ENCODE measurements around the gene ENKD1.

ENKD1 gene

GRCh38 chr16:67663151-67663876, 3.2 kb downstream of the ENKD1 start:
- TF ChIP-seq ZNF274 (IDR thresholded peaks at IDR 0.05; ENCODE audit: low read depth, low read length) = no peak
- H3K4me3 ChIP-seq (ENCODE audit: low read length) = no peak overlapping the region

- no peak for TF ChIP-seq ZNF274 (IDR thresholded peaks at IDR 0.05; ENCODE audit: low read depth, low read length)
- no peak overlapping the region for H3K4me3 ChIP-seq (ENCODE audit: low read length)
Observed at GRCh38 chr16:67662653-67663010, 3.9 kb downstream of the ENKD1 start.

GRCh38 chr16:67661886-67662652, 4.5 kb downstream of the ENKD1 start:
- TF ChIP-seq ZNF274 (IDR thresholded peaks at IDR 0.05; ENCODE audit: low read depth, low read length) = no peak
- H3K4me3 ChIP-seq (ENCODE audit: low read length) = no peak overlapping the region

- no peak for TF ChIP-seq ZNF274 (IDR thresholded peaks at IDR 0.05; ENCODE audit: low read depth, low read length)
- H3K4me3 ChIP-seq (ENCODE audit: low read length) = peak overlapping the region; percentile 50; the same call in 1 of the 2 replicates
Observed at GRCh38 chr16:67661101-67661761, 5.3 kb downstream of the ENKD1 start.

GRCh38 chr16:67660564-67661028, 6.0 kb downstream of the ENKD1 start, which contains the start of gene PARD6A:
PARD6A (plus strand) TSS chr16:67660960; CDS start chr16:67661039, 79 bp downstream.
- peak within 1 kb of the TSS; percentile 64 for H3K4me3 ChIP-seq (ENCODE audit: low read length)
- TF ChIP-seq ZNF274 (IDR thresholded peaks at IDR 0.05; ENCODE audit: low read depth, low read length) = no peak

GRCh38 chr16:67659675-67660563, 6.6 kb downstream of the ENKD1 start, which contains the start of gene ACD:
ACD (minus strand) TSS chr16:67660260; CDS start chr16:67660220, 40 bp downstream.
- no peak for TF ChIP-seq ZNF274 (IDR thresholded peaks at IDR 0.05; ENCODE audit: low read depth, low read length)
- H3K4me3 ChIP-seq (ENCODE audit: low read length) = peak within 1 kb of the TSS; percentile 64

GRCh38 chr16:67658849-67659674, 7.5 kb downstream of the ENKD1 start:
- TF ChIP-seq ZNF274 (IDR thresholded peaks at IDR 0.05; ENCODE audit: low read depth, low read length) = no peak
- H3K4me3 ChIP-seq (ENCODE audit: low read length) = peak overlapping the region; percentile 64; the same call in 1 of the 2 replicates

GRCh38 chr16:67657751-67658518, 8.6 kb downstream of the ENKD1 start:
- no peak overlapping the region for H3K4me3 ChIP-seq (ENCODE audit: low read length)
- no peak for TF ChIP-seq ZNF274 (IDR thresholded peaks at IDR 0.05; ENCODE audit: low read depth, low read length)

GRCh38 chr16:67657017-67657608, 9.4 kb downstream of the ENKD1 start:
- TF ChIP-seq ZNF274 (IDR thresholded peaks at IDR 0.05; ENCODE audit: low read depth, low read length) = no peak
- no peak overlapping the region for H3K4me3 ChIP-seq (ENCODE audit: low read length)

- TF ChIP-seq ZNF274 (IDR thresholded peaks at IDR 0.05; ENCODE audit: low read depth, low read length) = no peak
- no peak overlapping the region for H3K4me3 ChIP-seq (ENCODE audit: low read length)
Observed at GRCh38 chr16:67656344-67657016, 10.1 kb downstream of the ENKD1 start.

- H3K4me3 ChIP-seq (ENCODE audit: low read length) = no peak overlapping the region
- TF ChIP-seq ZNF274 (IDR thresholded peaks at IDR 0.05; ENCODE audit: low read depth, low read length) = no peak
Observed at GRCh38 chr16:67655363-67655762, 11.2 kb downstream of the ENKD1 start.
